ENCODE measurements around the gene RANBP1.

DNA sequence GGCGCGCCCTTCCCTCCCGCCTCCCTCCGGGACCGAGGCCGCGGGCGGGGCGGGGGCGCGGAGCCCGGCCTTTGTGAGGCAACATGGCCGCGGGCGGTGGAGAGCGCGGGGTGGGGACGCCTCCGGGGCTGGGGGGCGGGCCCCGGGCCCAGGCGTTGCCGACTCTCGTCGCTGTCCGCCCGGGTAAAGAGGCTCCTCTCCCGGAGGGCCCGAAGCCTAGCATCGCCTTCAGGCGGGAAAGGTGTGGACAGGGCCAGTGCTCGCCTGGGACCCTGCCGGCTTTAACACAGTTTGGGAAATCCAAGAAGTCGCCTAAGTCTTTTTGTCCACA is 35.5 kb upstream of the RANBP1 start:
- TF ChIP-seq, protein P1, sequence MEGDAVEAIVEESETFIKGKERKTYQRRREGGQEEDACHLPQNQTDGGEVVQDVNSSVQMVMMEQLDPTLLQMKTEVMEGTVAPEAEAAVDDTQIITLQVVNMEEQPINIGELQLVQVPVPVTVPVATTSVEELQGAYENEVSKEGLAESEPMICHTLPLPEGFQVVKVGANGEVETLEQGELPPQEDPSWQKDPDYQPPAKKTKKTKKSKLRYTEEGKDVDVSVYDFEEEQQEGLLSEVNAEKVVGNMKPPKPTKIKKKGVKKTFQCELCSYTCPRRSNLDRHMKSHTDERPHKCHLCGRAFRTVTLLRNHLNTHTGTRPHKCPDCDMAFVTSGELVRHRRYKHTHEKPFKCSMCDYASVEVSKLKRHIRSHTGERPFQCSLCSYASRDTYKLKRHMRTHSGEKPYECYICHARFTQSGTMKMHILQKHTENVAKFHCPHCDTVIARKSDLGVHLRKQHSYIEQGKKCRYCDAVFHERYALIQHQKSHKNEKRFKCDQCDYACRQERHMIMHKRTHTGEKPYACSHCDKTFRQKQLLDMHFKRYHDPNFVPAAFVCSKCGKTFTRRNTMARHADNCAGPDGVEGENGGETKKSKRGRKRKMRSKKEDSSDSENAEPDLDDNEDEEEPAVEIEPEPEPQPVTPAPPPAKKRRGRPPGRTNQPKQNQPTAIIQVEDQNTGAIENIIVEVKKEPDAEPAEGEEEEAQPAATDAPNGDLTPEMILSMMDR (IDR thresholded peaks at IDR 0.05) = no peak
- no peak for TF ChIP-seq POLR2A (IDR thresholded peaks at IDR 0.05)
